SK-N-SH (cell line): Measurements from ENCODE around the gene MVB12A. TPM values are rescaled to one million over a fixed set of nuclear protein-coding genes. Genes with fewer than 3 reads are reported as not detected.
A peak's percentile ranks its signal among the peaks of the same experiment; 100 is the strongest.

Source experiments
- CTCF ChIA-PET: fragments of 300-600, 350-600 bp; formaldehyde crosslinking; extraction: SDS; loops from one replicate; lab custom pipeline; 2021; lab: Yijun Ruan, JAX
- POLR2A ChIA-PET: fragments of 350-600 bp; sonication (Branson Sonifier 250); formaldehyde crosslinking; extraction: SDS; loops from one replicate; lab custom pipeline; 2020; ENCODE audit warnings: antibody characterized with exemption, inconsistent platforms; lab: Yijun Ruan, JAX
- DNase-seq: peaks from one replicate; pipeline ENCODE4 v3.0.0; 2012
- H2AFZ ChIP-seq: fragments of 200-600 bp; sonication (generic); 2 replicates; pipeline ENCODE4 v1.8.1; 2016; ENCODE audit warnings: antibody characterized with exemption, mild to moderate bottlenecking, low read depth
- H3F3A ChIP-seq: fragments of 200-600 bp; sonication (generic); replicated peaks from 2 replicates; pipeline ENCODE3; 2016; ENCODE audit warnings: antibody characterized with exemption, mild to moderate bottlenecking; ENCODE audit not compliant: insufficient read depth
- H3K27ac ChIP-seq, 2 experiments: fragments of 200-500 bp in 1 of 2; fragments of 200-600 bp in 1 of 2; sonication (Bioruptor generic) in 1 of 2; sonication (generic), shearing (Covaris generic) in 1 of 2; 2 replicates each; pipeline versions ENCODE4 v1.5.1 to v1.6.1; 2014 to 2016; ENCODE audit warnings: low read depth in 2 of 2, inconsistent platforms in 1 of 2, low read length in 1 of 2, mild to moderate bottlenecking in 1 of 2, mixed read lengths in 1 of 2
- H3K27me3 ChIP-seq: fragments of 200-600 bp; sonication (generic), shearing (Covaris generic); 2 replicates; pipeline ENCODE4 v1.6.1; 2016; ENCODE audit warnings: mixed run types; ENCODE audit not compliant: insufficient read depth
- H3K36me3 ChIP-seq, 2 experiments: fragments of 200-500 bp in 1 of 2; fragments of 200-600 bp in 1 of 2; sonication (Bioruptor generic) in 1 of 2; sonication (generic) in 1 of 2; replicated peaks in 1 of 2; 2 replicates each; pipeline versions ENCODE3 to v1.5.1; 2014 to 2016; ENCODE audit warnings: low read length in 1 of 2, mild to moderate bottlenecking in 1 of 2; ENCODE audit not compliant: insufficient read depth in 2 of 2, control insufficient read depth in 1 of 2
- H3K4me1 ChIP-seq, 2 experiments: fragments of 200-500 bp in 1 of 2; fragments of 200-600 bp in 1 of 2; sonication (Bioruptor generic) in 1 of 2; sonication (generic), shearing (Covaris generic) in 1 of 2; 2 replicates each; pipeline versions ENCODE4 v1.5.1 to v1.6.1; 2014 to 2016; ENCODE audit warnings: low read depth in 1 of 2, low read length in 1 of 2, mixed run types in 1 of 2; ENCODE audit not compliant: insufficient read depth in 2 of 2, control insufficient read depth in 1 of 2
- H3K4me2 ChIP-seq: fragments of 200-600 bp; sonication (generic), shearing (Covaris generic); 2 replicates; pipeline ENCODE4 v1.6.1; 2017; ENCODE audit warnings: mixed run types
- H3K4me3 ChIP-seq, 2 experiments: fragments of 200-500 bp in 1 of 2; fragments of 200-600 bp in 1 of 2; sonication (Bioruptor generic) in 1 of 2; sonication (generic), shearing (Covaris generic) in 1 of 2; 2 replicates each; pipeline versions ENCODE4 v1.5.1 to v1.8.1; 2014 to 2016; ENCODE audit warnings: low read depth in 2 of 2, inconsistent platforms in 1 of 2, low read length in 1 of 2, mild to moderate bottlenecking in 1 of 2, mixed read lengths in 1 of 2, moderate library complexity in 1 of 2
- H3K79me2 ChIP-seq: fragments of 200-600 bp; sonication (generic); 2 replicates; pipeline ENCODE4 v1.8.1; 2017; ENCODE audit warnings: mild to moderate bottlenecking; ENCODE audit not compliant: insufficient read depth
- H3K9ac ChIP-seq: fragments of 200-600 bp; sonication (generic); 2 replicates; pipeline ENCODE4 v1.6.1; 2017; ENCODE audit warnings: mixed run types
- H3K9me2 ChIP-seq: fragments of 200-600 bp; sonication (generic); 2 replicates; pipeline ENCODE4 v1.6.1; 2017; ENCODE audit warnings: mixed run types
- H3K9me3 ChIP-seq: fragments of 200-600 bp; sonication (generic); 2 replicates; pipeline ENCODE4 v1.6.1; 2017; ENCODE audit warnings: mixed run types, mild to moderate bottlenecking, moderate library complexity
- H4K20me1 ChIP-seq: fragments of 200-600 bp; sonication (generic); 2 replicates; pipeline ENCODE4 v1.6.1; 2017; ENCODE audit warnings: mild to moderate bottlenecking, mixed run types; ENCODE audit not compliant: insufficient read depth
- CHD2 ChIP-seq: fragments of 150-350 bp; IDR thresholded peaks from 2 replicates; pipeline ENCODE4 v1.6.1; 2018; ENCODE audit warnings: low read length; ENCODE audit not compliant: partially characterized antibody
- ELF1 ChIP-seq: IDR thresholded peaks from 2 replicates; pipeline ENCODE4 v1.4.0; 2012
- EZH2phosphoT487 ChIP-seq: fragments of 200-600 bp; sonication (generic); IDR thresholded peaks from 2 replicates; pipeline ENCODE4 v1.6.1; 2017; ENCODE audit warnings: low read depth, mixed run types, mild to moderate bottlenecking, antibody characterized with exemption, moderate library complexity, borderline replicate concordance
- FOSL2 ChIP-seq: IDR thresholded peaks from 2 replicates; pipeline ENCODE4 v1.4.0; 2012; ENCODE audit warnings: low read depth, mild to moderate bottlenecking, moderate library complexity, borderline replicate concordance
- FOXJ3 ChIP-seq: sonication (generic); formaldehyde crosslinking; IDR thresholded peaks from 2 replicates; pipeline ENCODE4 v1.5.1; 2020; ENCODE audit warnings: mild to moderate bottlenecking, missing genetic modification reagents
- GABPA ChIP-seq: IDR thresholded peaks from 2 replicates; pipeline ENCODE4 v1.4.0; 2012; ENCODE audit warnings: low read depth, mild to moderate bottlenecking
- GATA2 ChIP-seq: sonication (generic); formaldehyde crosslinking; IDR thresholded peaks from 2 replicates; pipeline ENCODE4 v1.5.0; 2020; ENCODE audit warnings: mild to moderate bottlenecking, missing genetic modification reagents
- JUND ChIP-seq: IDR thresholded peaks from 2 replicates; pipeline ENCODE4 v1.4.0; 2012
- MEF2A ChIP-seq: IDR thresholded peaks from 2 replicates; pipeline ENCODE4 v1.4.0; 2012; ENCODE audit warnings: low read depth, borderline replicate concordance
- MXI1 ChIP-seq: IDR thresholded peaks from 2 replicates; pipeline ENCODE4 v1.6.1; 2012; ENCODE audit warnings: mild to moderate bottlenecking, low read depth, low read length, improper control_type of control experiment
- NFIC ChIP-seq: IDR thresholded peaks from 2 replicates; pipeline ENCODE4 v1.4.0; 2012; ENCODE audit warnings: borderline replicate concordance
- NRF1 ChIP-seq: IDR thresholded peaks from 2 replicates; pipeline ENCODE4 v1.6.1; 2012; ENCODE audit warnings: low read depth, mild to moderate bottlenecking, low read length
- RAD21 ChIP-seq: IDR thresholded peaks from 2 replicates; pipeline ENCODE4 v1.6.1; 2012; ENCODE audit warnings: mild to moderate bottlenecking, low read length
- RCOR1 ChIP-seq: fragments of 150-350 bp; IDR thresholded peaks from 2 replicates; pipeline ENCODE4 v1.6.1; 2017; ENCODE audit warnings: antibody characterized with exemption, low read length
- RFX5 ChIP-seq: IDR thresholded peaks from 2 replicates; pipeline ENCODE4 v1.6.1; 2012; ENCODE audit warnings: mild to moderate bottlenecking, improper control_type of control experiment, low read length
- RXRA ChIP-seq: IDR thresholded peaks from 2 replicates; pipeline ENCODE4 v1.4.0; 2012; ENCODE audit warnings: low read depth, mild to moderate bottlenecking, borderline replicate concordance
- SIN3A ChIP-seq: IDR thresholded peaks from 2 replicates; pipeline ENCODE4 v1.6.1; 2012; ENCODE audit warnings: low read depth, mild to moderate bottlenecking, low read length, moderate library complexity, borderline replicate concordance
- SMC3 ChIP-seq: IDR thresholded peaks from 2 replicates; pipeline ENCODE4 v1.6.1; 2012; ENCODE audit warnings: low read depth, low read length, improper control_type of control experiment
- TAF1 ChIP-seq: IDR thresholded peaks from 2 replicates; pipeline ENCODE4 v1.6.1; 2012; ENCODE audit warnings: low read depth, mild to moderate bottlenecking, low read length, moderate library complexity, borderline replicate concordance
- TCF12 ChIP-seq: IDR thresholded peaks from 2 replicates; pipeline ENCODE4 v1.4.0; 2012
- YY1 ChIP-seq: IDR thresholded peaks from 2 replicates; pipeline ENCODE4 v1.4.0; 2012; ENCODE audit warnings: low read depth, mild to moderate bottlenecking
- WGBS: methylation state at CpG from one replicate; pipeline ENCODE4 v1.1.6; 2017; ENCODE audit warnings: low lambda C conversion rate; 5-methylcytosine and 5-hydroxymethylcytosine counted together
- polyA plus RNA-seq, 3 experiments: library from polyadenylated mRNA; depleted of rRNA; stranded (reverse); fragments of >200 nt; gene quantifications; 2 replicates each; pipeline ENCODE4 v1.2.3, GENCODE V29; 2012
- TF ChIP-seq, protein P1 (sequence below): fragments of 150-350 bp; IDR thresholded peaks from 2 replicates; pipeline ENCODE4 v1.6.1; 2017; ENCODE audit warnings: antibody characterized with exemption, low read length, low read depth, borderline replicate concordance
- TF ChIP-seq, protein P2 (sequence below): IDR thresholded peaks from 2 replicates; pipeline ENCODE4; 2012
- TF ChIP-seq, protein P3 (sequence below): fragments of 200-600 bp; sonication (generic); IDR thresholded peaks from 2 replicates; pipeline ENCODE4 v1.6.1; 2017; ENCODE audit warnings: antibody characterized with exemption, mild to moderate bottlenecking, moderate library complexity
- TF ChIP-seq, protein P4 (sequence below): IDR thresholded peaks from 2 replicates; pipeline ENCODE4 v1.4.0; 2012; ENCODE audit warnings: low read depth, borderline replicate concordance
- TF ChIP-seq, protein P5 (sequence below): IDR thresholded peaks from 2 replicates; pipeline ENCODE4 v1.6.1; 2012; ENCODE audit warnings: mild to moderate bottlenecking, low read depth, low read length, moderate library complexity

MVB12A gene
- polyA plus RNA-seq, 1 of the 3 experiments (the other 2 are of a cell fraction): 63.9 TPM

DNA sequence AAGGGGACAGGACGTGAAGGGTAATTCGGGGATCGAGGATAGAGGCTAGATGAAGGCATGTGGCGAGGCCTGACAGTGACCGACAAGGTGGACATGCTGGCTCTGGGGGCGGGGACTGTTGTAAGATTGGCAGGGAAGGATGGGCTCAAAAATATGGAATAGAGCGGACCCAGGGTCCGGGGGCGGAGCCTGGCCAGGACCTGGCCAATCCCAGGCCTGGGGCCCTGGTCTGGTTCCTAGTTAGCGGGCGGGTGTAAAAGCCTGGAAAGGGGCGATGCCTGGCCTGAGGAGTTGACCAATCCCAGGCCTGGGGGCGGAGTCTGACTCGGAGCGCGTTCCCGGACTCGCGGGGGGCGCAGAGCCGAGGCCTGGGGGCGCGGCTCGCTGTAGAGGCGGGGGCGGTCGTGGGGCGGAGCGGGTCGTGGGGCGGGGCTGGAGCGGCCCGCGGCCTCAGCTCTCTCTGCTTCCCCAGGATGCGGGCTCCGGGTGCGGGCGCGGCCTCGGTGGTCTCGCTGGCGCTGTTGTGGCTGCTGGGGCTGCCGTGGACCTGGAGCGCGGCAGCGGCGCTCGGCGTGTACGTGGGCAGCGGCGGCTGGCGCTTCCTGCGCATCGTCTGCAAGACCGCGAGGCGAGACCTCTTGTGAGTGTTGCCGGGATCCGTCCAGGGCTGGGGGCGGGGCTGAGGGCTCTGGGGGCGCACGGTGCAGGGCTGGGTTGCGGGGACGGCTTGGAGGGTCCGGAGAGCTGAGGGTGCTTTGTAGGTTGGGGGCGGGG is 50.4 kb downstream of the MVB12A start, which contains the start of gene SLC27A1:
Gene SLC27A1, plus strand, starts transcription at position 457 of the 774 bp plus-strand sequence. Its CDS starts 17 bp downstream, at position 474.
- no peaks in the 10 kb centered on the region for H3K36me3 ChIP-seq
- H2AFZ ChIP-seq: peak within 1 kb of the TSS; percentile 90
- POLR2A ChIA-PET: interaction anchor here (0.5 to 1.0 kb wide), 5 partner anchors 13 to 374 kb away, joined by 3 to 5 read pairs (median 4); partner anchors contain the start of genes MVB12A and PGLS
- CTCF ChIA-PET: interaction anchor here (1.1 to 2.7 kb wide), 5 partner anchors 10 to 136 kb away, joined by 3 to 8 read pairs (median 6); partner anchors contain the start of gene PGLS
- peak within 1 kb of the TSS; percentile 93 for H3K4me2 ChIP-seq
- peak within 1 kb of the TSS; percentile 67 to 72 for H3K4me3 ChIP-seq
- H3K9me3 ChIP-seq: no peaks in the 10 kb centered on the region
- no peaks in the 10 kb centered on the region for H3K9me2 ChIP-seq
- peaks cover 11 to 17% of the 10 kb centered on the region in 2 experiments; a peak in 3 of 4 replicates for H3K4me1 ChIP-seq
- H3K9ac ChIP-seq: peak within 1 kb of the TSS; percentile 78
- WGBS: 1% methylated on average over 35 of the region's 67 CpGs
- H3K79me2 ChIP-seq: peaks cover 34% of the 10 kb centered on the region
- peak; percentile 96 for DNase-seq
- H3K27ac ChIP-seq: peak within 1 kb of the TSS; percentile 72 to 80
- no peaks in the 10 kb centered on the region for H3K27me3 ChIP-seq
- peaks cover 3% of the 10 kb centered on the region for H3F3A ChIP-seq
- no peaks in the 10 kb centered on the region; the same call in 1 of the 2 replicates for H4K20me1 ChIP-seq
- TF ChIP-seq ELF1 (no peak), JUND (no peak), GABPA (no peak), RFX5 (peak; percentile 73), FOSL2 (no peak), FOXJ3 (no peak), TAF1 (no peak), EZH2phosphoT487 (no peak), CHD2 (peak; percentile 37), RXRA (no peak), TCF12 (no peak), RCOR1 (0 out of 2 replicates have a peak, but pooled peaks have one; percentile 14), GATA2 (no peak), SMC3 (no peak), MXI1 (peak; percentile 60; the same call in 1 of the 2 replicates), NRF1 (peak; percentile 32), SIN3A (0 out of 2 replicates have a peak, but pooled peaks have one; percentile 24), YY1 (no peak), NFIC (no peak), MEF2A (no peak), RAD21 (no peak)
- TF ChIP-seq, protein P1, sequence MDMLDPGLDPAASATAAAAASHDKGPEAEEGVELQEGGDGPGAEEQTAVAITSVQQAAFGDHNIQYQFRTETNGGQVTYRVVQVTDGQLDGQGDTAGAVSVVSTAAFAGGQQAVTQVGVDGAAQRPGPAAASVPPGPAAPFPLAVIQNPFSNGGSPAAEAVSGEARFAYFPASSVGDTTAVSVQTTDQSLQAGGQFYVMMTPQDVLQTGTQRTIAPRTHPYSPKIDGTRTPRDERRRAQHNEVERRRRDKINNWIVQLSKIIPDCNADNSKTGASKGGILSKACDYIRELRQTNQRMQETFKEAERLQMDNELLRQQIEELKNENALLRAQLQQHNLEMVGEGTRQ: no peak
- TF ChIP-seq, protein P2, sequence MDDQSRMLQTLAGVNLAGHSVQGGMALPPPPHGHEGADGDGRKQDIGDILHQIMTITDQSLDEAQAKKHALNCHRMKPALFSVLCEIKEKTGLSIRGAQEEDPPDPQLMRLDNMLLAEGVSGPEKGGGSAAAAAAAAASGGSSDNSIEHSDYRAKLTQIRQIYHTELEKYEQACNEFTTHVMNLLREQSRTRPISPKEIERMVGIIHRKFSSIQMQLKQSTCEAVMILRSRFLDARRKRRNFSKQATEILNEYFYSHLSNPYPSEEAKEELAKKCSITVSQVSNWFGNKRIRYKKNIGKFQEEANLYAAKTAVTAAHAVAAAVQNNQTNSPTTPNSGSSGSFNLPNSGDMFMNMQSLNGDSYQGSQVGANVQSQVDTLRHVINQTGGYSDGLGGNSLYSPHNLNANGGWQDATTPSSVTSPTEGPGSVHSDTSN: peak; percentile 97
- TF ChIP-seq, protein P3, sequence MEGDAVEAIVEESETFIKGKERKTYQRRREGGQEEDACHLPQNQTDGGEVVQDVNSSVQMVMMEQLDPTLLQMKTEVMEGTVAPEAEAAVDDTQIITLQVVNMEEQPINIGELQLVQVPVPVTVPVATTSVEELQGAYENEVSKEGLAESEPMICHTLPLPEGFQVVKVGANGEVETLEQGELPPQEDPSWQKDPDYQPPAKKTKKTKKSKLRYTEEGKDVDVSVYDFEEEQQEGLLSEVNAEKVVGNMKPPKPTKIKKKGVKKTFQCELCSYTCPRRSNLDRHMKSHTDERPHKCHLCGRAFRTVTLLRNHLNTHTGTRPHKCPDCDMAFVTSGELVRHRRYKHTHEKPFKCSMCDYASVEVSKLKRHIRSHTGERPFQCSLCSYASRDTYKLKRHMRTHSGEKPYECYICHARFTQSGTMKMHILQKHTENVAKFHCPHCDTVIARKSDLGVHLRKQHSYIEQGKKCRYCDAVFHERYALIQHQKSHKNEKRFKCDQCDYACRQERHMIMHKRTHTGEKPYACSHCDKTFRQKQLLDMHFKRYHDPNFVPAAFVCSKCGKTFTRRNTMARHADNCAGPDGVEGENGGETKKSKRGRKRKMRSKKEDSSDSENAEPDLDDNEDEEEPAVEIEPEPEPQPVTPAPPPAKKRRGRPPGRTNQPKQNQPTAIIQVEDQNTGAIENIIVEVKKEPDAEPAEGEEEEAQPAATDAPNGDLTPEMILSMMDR: no peak
- TF ChIP-seq, protein P4, sequence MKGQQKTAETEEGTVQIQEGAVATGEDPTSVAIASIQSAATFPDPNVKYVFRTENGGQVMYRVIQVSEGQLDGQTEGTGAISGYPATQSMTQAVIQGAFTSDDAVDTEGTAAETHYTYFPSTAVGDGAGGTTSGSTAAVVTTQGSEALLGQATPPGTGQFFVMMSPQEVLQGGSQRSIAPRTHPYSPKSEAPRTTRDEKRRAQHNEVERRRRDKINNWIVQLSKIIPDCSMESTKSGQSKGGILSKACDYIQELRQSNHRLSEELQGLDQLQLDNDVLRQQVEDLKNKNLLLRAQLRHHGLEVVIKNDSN: no peak
- TF ChIP-seq, protein P5, sequence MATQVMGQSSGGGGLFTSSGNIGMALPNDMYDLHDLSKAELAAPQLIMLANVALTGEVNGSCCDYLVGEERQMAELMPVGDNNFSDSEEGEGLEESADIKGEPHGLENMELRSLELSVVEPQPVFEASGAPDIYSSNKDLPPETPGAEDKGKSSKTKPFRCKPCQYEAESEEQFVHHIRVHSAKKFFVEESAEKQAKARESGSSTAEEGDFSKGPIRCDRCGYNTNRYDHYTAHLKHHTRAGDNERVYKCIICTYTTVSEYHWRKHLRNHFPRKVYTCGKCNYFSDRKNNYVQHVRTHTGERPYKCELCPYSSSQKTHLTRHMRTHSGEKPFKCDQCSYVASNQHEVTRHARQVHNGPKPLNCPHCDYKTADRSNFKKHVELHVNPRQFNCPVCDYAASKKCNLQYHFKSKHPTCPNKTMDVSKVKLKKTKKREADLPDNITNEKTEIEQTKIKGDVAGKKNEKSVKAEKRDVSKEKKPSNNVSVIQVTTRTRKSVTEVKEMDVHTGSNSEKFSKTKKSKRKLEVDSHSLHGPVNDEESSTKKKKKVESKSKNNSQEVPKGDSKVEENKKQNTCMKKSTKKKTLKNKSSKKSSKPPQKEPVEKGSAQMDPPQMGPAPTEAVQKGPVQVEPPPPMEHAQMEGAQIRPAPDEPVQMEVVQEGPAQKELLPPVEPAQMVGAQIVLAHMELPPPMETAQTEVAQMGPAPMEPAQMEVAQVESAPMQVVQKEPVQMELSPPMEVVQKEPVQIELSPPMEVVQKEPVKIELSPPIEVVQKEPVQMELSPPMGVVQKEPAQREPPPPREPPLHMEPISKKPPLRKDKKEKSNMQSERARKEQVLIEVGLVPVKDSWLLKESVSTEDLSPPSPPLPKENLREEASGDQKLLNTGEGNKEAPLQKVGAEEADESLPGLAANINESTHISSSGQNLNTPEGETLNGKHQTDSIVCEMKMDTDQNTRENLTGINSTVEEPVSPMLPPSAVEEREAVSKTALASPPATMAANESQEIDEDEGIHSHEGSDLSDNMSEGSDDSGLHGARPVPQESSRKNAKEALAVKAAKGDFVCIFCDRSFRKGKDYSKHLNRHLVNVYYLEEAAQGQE: no peak
